ENCODE results near the gene NPAS3.

NPAS3 gene

DNA sequence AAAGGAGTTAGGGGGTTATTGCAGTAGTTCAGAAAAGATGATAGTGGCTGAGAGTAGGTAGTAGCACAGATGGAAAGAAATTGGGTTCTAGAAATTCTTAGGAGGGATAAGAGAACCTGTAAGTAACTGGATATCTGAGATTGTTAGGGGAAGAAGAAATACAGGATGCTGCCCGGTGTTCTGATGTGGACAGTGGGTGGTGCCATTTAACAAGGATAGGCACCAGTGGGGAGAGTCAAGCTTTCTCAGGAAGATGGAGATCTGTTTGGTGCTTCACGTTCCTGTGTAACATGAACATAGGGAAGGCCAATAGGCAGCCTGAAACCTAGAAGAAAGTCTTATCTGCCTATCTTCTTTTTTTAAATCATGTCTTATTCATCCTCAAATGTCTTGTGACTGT lies 245.9 kb downstream of the NPAS3 start:
- no peak for DNase-seq (ENCODE audit: low spot score)

DNA sequence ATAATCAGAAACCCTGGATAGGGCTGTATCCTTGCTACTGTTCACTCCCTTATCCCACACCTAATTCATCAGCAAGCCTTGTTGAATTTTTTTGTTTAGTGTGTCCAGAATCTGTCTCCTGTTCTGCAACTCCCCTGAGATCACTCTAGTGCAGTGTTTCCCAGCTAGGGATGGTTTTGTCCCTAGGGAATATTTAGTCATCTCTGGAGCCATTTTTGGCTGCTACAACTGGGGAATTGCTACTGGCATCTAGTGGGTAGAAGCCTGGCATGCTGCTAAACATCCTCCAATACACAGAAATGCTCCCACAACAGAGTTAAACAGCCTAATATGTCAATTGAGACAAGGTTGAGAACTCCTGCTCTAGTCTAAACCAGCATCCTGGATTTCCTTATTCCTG lies 248.0 kb downstream of the NPAS3 start:
- no peak for DNase-seq (ENCODE audit: low spot score)

GRCh38 chr14:33188880-33189279 lies 250.2 kb downstream of the NPAS3 start:
- DNase-seq (ENCODE audit: low spot score) = no peak

DNA sequence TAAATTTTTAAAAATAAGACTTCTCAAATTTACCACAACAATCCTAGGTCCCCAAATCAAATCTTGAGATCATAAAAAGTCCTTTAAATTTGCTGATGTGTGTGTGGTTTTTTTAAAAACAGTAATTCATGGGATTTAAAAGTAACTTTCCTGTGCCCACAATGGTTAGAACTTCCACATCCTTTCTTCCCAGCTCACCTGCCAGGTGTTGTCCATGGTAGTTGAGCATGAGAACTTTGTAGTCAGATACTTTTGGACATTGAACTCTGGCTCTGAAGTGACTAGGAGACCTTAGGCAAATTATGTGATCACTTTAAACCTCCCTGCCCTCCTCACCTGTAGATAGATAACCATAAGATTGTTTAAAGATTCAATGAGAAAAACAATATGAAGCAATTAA lies 253.2 kb downstream of the NPAS3 start:
- DNase-seq (ENCODE audit: low spot score) = no peak

GRCh38 chr14:33194551-33194950 lies 255.9 kb downstream of the NPAS3 start:
- DNase-seq (ENCODE audit: low spot score) = no peak

DNA sequence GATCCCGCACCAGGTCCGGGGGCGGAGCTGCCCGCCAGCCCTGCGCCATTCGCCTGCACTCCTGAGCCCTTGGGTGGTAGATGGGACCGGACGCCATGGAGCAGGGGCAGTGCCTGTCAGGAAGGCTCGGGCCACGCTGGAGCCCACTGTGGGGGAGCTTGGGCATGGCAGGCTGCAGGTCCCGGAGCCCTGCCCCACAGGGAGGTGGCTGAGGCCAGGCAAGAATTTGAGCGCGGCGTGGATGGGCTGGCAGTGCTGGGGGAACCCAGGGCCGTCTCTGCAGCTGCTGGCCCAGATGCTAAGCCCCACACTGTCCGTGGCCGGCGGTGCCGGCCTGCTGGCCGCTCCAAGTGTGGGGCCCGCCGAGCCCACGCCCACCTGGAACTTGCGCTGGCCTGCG lies 260.0 kb downstream of the NPAS3 start:
- no peak for DNase-seq (ENCODE audit: low spot score)

GRCh38 chr14:33201116-33201515 lies 262.4 kb downstream of the NPAS3 start:
- DNase-seq (ENCODE audit: low spot score) = no peak

DNA sequence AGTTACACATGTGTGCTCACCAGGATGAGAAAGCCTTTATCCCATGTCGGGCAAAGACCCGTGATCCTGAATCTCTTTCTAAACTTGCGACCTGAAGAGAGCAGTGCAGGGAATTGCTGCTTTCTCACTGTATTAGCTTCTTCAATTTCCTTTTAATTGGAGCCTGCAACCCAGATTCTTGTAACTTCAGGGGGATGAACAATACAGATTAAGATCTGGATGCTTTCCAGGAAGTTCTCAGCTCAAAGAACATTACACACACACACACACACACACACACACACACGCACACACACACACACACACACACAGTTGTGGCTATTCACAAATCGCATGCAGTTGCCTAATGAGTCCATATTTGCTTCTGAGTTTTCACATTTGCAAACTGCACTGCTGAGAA lies 268.3 kb downstream of the NPAS3 start:
- no peak for DNase-seq (ENCODE audit: low spot score)

DNA sequence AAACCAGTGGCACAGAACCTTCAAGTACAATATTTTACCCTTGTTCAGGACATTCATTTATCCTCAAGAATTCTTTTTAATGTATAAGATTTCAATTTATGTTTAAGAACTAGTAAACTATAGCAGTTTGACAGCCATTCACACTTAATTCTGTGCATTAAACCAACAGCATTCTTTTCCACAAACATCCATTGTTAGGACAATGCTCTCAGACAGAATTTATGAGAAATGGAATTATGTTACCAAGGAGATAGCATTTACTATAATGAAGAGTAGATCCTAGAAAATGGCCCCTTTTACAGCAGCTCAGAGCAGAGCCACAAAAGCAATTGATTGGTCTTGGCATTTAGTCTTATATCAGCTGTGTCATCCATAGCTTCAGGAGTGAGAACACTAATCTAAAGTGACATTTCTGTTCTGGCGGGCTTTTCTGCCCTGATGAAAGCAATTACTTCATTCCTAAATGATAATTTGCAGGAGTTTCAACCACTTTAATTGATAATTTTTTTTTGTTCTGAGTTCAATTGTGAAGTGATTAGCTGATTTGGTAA lies 268.9 kb downstream of the NPAS3 start:
- DNase-seq (ENCODE audit: low spot score) = no peak

DNA sequence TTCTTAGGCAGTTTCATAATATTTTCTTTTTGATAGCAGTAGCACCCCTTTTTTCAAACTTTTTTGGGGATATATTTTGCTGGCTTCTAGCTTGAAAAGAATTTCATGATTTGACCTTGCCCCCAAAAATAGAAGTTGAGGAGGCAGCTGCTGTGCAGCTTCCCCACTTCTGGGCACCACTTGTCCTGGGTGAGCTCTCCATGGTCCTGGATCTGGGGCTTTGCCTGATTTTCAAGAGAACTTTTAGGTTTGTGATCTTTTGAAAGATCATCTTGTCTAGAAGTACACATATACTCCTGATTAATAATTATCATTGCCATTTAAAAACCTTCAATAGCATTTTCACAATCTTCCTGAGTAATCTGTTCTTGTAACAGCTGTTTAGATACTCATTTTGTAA lies 271.6 kb downstream of the NPAS3 start:
- no peak for DNase-seq (ENCODE audit: low spot score)

DNA sequence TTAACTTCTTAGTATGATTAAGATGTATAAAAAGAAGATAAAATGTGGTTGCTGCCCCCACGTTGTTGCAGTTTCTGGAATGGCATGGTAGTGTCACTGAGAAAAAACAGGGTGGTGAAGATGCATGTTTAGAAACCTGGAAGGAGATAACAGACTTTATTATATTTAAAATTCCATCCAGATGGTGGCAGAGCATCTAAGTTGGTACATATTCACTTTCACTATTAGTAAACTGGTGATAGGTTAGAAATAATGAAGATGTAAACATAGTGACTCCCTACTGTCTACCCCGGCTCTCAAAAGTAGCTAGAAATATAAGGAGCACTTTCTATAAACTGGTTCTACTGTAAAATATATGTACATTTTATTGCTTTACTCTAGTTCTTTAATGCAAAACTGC lies 279.3 kb downstream of the NPAS3 start:
- no peak for DNase-seq (ENCODE audit: low spot score)

DNA sequence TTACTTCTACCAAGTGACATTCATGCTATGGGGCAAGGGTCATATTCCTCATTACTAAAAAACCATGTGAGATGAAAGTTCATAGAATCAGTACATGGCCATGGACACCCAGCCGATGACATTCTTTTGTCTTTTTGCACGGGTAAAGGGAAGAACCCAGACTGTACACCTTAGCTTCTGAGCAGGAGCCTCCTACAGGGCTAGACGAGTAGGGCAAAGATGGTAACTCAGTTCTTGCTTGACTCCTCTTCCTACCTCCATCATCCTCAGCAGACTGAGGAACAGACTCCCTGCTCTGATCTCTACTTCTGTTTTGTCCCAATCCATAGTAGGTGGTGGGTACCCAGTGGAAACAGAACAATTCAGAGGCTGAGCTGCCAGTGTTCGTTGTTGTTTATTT lies 281.3 kb downstream of the NPAS3 start:
- DNase-seq (ENCODE audit: low spot score) = no peak

DNA sequence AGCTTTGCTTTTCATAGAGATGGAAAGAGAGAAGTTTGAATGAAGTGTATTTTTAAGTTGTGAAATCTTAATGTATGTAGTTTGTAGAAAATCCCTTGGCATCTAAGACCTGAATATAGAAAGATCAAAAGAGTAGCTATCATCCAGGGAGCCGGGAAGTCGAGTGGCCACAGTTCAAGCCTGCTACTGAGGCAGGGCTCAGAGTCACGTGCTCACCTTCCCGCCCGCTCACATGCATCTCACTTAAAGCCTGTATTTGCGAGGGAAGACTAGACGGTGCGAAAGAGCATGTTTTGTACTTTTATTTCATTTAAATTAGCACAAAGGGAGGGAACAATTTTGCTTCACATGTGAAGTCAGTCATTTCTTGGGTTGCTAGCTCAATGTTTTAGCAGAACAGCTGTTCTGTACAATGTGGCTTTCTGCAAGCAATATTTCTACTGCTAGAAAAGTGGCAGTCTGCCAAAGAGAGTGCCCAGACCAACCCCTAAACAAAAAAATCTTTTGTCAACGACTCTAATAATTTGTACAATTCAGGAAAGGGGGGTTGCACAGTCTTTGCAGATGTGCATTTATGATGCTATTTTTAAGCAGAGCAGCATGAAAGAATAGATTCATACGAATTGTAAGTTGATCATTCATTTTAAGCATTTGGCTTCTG lies 290.7 kb downstream of the NPAS3 start:
- no peak for DNase-seq (ENCODE audit: low spot score)

- DNase-seq (ENCODE audit: low spot score) = no peak
Measured at GRCh38 chr14:33230021-33230420, 291.3 kb downstream of the NPAS3 start.

DNA sequence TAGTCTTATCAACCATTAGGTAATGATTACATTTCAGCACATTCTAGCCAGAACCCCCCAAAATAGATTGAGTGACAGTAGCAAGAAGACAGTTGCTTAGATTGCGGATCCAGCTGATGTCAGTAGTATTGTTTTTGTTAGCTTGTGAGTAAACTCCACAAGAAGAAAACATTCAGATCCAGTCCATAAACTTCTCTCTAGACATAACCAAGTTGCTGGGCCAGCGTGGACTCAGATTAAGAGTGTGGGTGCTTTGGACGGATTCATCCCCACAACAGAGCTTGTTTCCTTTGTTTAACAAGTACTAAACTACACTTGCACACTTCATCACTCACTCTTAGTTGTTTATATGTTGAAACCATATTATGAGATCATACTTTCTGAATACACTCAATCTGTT lies 293.4 kb downstream of the NPAS3 start:
- no peak for DNase-seq (ENCODE audit: low spot score)

DNA sequence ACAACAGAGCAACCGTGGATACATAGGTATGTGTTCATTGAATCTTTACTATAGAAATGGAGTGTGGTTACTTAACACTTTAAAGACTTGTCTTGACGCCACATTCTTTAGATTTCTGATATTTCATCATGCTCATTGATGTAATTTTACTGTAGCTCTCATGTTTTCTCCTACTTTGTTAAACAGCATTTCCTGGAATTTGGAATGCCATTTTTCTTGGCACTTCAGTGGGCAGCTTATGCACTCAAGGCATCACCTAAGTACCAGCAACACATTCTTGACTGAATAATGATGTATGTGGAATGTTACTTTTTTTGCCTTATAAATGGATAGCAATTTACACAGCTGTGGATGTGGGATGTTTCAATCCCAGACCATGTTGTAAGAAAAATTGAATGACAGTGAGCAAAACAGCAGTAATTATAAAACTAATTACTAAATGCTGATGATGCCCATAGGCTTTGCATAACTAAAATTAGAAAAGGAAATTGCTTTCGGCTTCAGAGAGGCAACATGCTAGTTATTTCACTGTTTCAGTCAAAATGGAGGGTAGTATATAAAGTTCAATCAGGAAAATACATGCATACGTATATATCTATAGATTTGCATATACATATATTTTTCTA lies 298.5 kb downstream of the NPAS3 start:
- no peak for DNase-seq (ENCODE audit: low spot score)

- no peak for DNase-seq (ENCODE audit: low spot score)
Measured at GRCh38 chr14:33239465-33239864, 300.8 kb downstream of the NPAS3 start.

DNA sequence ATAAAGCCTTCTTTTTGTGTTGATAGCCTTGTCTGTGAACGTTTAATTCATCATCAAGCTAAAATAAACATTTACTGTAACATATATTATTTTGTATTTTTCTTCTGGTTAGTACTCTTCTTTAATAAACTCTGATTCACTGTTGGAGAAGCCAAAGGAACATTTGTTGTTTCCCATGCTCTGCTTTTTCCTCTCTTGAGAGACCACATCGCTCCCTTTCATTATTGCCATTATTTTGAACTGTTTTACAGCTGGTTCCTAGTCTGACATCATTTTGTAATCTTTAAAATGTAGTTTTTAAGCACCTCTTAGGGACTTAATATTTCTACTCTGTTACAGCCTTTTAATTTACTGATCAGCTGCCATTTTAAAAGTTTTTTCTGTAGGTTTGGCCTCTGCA lies 301.8 kb downstream of the NPAS3 start:
- DNase-seq (ENCODE audit: low spot score) = no peak

- no peak for DNase-seq (ENCODE audit: low spot score)
Measured at GRCh38 chr14:33241331-33241730, 302.7 kb downstream of the NPAS3 start.

GRCh38 chr14:33249233-33249820 lies 310.6 kb downstream of the NPAS3 start:
- no peak for DNase-seq (ENCODE audit: low spot score)

- DNase-seq (ENCODE audit: low spot score) = no peak
Measured at GRCh38 chr14:33250963-33251362, 312.3 kb downstream of the NPAS3 start.

DNA sequence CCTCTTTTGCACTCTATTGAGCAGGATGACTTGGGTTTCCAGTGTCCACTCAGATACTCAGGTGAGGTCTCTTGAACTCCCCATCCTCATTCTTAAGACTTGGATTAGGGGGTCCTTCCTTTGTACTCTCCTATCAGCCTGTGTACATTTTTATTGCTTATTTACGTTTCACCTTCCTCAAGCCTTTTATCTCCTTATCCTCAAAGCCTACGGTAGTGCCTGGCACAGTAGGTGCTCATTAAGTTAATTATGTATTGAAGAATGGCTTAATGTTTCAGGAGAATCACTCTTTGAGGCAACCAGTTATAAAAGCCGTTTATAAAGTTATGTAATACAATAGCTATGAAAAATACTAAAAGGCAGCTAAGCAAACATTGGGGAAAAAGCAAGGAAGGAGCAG lies 315.7 kb downstream of the NPAS3 start:
- DNase-seq (ENCODE audit: low spot score) = no peak

- no peak for DNase-seq (ENCODE audit: low spot score)
Measured at GRCh38 chr14:33254861-33255395, 316.2 kb downstream of the NPAS3 start.
